Middle frontal gyrus (tissue), 1 donor: ENCODE measurements around the gene SRC.

Experiments used
- DNase-seq: peaks from one replicate; pipeline ENCODE4 v3.0.0-alpha.2; 2015; ENCODE audit warnings: low spot score; ENCODE audit errors: extremely low spot score

The SRC gene

DNA sequence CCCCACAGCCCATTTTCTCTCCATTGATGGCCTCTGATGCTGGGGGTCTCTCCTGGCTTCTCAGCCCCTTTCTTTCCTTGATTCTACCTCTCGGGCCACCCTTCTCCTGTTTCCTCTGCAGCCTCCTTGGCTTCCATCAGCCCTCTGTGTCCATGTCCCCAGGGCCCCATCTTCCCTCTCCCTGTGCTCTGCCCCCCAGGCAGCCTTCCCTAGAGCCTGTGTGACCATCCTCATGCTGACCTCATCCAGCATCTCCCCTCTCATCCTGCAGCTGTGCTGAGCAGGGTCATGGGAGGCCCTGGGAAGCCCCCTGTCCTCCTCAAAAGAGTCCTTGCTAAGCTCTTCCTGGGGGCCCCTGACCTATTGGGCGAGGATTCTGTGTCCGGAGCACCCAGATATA lies 101.7 kb downstream of the SRC start:
- no peak for DNase-seq

DNA sequence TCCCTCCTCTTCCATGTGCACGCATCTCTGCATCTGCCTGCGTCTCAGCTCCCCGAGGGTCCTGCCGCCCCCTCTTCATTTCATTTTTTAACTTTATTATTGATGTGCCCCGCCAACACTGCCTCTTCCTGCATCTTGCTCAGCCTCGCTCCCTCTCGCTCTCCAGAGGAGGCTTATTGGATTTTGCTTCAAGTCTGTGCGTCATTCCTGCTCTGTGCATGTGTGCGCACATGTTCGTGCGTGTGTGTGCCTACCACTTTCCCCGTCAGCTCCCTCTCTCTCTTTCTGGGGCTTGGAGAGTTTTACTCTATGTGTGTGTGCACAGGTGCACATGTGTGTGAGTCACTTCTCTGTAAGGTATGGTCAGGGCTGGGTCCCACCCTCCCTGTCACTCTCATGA lies 103.3 kb downstream of the SRC start:
- no peak for DNase-seq

DNA sequence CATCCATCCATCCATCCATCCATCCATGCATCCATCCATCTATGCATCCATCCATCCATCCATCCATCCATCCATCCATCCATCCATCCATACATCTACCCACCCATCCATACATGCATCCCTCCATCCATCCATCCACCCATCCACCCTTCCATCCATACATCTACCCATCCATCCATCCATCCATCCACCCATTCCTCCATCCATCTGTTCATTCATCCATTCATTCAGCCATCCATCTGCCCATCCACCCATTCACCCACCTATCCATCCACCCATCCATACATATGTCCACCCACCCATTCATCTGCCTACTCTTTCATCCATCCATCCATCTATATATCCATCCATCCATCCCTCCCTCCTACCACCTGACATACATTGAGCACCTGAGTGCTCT lies 104.4 kb downstream of the SRC start:
- no peak for DNase-seq

DNA sequence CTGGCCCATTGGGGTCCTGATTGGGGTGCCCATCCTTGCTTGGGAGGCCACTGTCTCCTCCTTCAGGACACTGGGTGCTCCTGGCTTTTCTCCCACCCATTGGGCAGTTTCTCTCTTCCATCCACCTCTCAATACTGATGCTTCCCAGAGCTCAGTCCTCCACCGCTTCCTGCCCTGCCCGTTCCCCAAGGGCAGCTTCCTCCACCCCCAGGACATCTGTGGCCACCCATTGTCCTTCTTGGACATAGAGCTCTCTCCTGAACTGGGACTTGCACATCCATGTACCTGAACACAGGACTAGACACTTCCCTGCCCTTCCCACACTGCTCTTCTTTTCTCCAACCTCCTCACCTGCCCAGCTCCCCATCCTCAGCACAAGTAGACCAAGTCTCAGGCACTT lies 105.7 kb downstream of the SRC start:
- no peak for DNase-seq

DNA sequence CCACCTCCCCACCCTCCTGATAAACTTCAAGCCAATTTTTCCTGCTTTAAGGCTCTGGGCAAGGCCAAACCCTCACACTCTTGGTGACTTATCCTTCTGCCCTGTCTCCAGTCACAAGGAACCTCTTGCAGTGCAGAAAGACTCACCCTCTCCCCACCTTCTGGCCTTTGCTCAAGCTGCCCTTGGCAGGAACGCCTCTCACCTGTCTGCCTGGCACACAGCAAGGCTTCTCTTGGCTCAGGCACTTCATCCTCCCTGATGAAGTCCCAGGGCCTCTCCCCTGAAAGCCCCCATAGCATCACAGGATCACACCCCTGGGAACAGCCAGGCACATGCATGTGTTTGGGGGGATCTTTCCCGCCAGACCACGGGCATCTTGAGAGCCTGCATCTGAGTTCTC lies 106.3 kb downstream of the SRC start:
- DNase-seq: no peak

DNA sequence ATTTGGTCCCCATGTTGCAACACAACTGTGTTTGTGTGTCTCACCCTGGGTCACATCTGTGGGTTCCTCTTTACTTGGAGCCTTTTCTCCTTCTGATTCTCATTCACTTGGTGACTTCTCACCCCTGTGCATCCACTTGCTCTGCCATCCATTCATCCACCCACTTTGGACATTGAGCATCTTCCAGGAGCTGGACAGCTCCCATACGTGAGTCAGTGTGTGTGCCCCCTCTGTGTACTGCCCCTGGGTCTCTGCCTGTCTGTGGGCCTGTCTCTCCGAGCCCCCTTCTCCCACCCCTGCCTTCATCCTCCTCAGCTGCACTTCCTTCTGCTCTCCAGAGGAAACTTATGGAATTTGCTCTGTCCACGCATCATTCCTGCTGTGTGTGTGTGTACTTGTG lies 107.3 kb downstream of the SRC start:
- no peak for DNase-seq

DNA sequence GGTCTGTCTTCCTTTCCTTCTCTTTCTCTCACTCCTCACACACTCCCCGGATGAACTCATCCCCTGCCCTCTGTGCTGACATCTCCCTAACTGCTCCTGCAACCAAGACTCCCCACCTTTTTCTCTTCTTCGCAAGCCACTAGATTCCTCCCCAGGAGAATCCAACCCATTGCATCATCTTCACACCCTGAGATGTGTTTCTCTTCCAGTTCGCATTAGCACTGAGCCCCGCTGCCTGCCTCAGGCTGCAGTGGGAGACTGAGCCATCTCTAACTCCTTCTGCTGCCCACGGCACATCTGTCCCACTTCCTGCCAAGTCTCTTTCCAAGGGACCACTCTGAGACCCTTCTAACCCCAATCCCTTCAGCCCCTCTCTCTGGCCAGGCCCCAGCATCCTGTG lies 107.9 kb downstream of the SRC start:
- no peak for DNase-seq

DNA sequence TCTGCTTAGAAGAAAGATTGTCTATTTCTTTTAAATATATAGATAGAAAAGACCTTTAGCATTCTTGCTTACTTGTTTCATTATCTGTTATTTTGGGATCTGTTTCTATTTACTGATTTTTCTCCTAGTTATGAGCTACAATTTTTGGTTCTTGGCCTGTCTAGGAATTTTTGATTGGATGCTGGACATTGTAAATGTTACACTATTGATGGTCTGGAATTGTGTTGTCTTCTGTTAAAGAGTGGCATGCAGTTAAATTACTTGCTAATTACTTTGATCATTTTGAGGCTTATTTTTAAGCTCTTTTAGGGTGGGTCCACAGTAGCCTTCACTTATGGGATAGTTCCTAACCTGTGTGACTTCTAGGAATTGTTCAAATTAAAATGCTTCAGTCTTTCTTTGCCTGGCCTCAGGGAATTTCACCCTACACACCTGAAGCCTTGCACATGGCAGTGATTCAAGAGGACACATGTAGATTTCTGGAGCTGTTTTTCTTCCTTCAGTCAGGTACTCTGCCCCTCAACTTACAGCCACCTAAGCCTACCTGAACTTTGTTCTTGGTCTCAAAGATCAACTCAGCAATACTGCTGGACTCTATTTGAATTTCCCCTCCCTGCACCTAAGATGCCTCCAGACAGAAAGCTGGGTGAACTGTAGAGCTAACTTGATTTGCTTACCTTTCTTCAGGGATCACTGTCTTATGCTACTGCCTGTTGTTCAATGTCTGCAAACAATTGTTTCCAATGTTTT lies 108.9 kb downstream of the SRC start:
- no peak for DNase-seq
